ENCODE measurements around the gene FUCA1.

Gene FUCA1

DNA sequence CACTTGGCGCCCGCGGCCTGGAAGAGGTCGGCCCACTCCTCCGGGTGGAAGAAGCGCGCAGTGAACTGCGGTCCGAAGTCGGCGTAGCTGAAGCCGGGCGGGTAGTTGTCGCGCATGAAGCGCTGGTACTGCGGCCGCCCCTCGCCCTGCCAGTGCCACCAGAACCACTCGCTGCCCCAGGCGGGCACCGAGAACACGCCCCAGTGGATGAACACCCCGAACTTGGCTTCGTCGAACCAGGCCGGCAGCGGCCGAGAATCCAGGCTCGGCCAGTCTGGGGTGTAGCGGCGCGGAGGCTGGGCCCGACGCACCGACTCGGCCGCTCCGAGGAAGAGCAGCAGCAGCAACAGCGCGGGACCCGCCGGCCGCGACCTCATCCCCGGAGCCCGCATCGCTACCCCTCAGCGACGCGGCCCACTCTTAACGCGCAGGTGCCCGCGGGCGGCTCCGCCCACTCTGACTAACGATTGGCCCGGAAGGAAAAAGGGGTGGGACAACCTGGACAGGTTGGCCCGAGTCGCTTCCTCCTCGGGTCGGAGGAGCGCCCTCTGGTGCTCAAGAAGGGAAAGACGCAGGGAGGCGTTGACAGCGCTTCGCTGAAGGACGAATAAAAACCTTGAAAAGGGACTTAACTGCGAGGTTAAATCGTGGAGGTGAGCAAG lies at the start of gene FUCA1:
Gene FUCA1 (minus strand): TSS at position 396 of the 662 bp plus-strand sequence. CDS start 4 bp downstream, at position 392.
- TF ChIP-seq, protein P1, sequence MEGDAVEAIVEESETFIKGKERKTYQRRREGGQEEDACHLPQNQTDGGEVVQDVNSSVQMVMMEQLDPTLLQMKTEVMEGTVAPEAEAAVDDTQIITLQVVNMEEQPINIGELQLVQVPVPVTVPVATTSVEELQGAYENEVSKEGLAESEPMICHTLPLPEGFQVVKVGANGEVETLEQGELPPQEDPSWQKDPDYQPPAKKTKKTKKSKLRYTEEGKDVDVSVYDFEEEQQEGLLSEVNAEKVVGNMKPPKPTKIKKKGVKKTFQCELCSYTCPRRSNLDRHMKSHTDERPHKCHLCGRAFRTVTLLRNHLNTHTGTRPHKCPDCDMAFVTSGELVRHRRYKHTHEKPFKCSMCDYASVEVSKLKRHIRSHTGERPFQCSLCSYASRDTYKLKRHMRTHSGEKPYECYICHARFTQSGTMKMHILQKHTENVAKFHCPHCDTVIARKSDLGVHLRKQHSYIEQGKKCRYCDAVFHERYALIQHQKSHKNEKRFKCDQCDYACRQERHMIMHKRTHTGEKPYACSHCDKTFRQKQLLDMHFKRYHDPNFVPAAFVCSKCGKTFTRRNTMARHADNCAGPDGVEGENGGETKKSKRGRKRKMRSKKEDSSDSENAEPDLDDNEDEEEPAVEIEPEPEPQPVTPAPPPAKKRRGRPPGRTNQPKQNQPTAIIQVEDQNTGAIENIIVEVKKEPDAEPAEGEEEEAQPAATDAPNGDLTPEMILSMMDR (IDR thresholded peaks at IDR 0.05; ENCODE audit: control insufficient read depth, insufficient read depth, low read depth, low read length, missing control alignments) = peak; percentile 91
- DNase-seq (ENCODE audit: low read depth) = peak; percentile 37
- H3K4me3 ChIP-seq (ENCODE audit: control insufficient read depth, low read depth, low read length) = peak within 1 kb of the TSS; percentile 74

DNA sequence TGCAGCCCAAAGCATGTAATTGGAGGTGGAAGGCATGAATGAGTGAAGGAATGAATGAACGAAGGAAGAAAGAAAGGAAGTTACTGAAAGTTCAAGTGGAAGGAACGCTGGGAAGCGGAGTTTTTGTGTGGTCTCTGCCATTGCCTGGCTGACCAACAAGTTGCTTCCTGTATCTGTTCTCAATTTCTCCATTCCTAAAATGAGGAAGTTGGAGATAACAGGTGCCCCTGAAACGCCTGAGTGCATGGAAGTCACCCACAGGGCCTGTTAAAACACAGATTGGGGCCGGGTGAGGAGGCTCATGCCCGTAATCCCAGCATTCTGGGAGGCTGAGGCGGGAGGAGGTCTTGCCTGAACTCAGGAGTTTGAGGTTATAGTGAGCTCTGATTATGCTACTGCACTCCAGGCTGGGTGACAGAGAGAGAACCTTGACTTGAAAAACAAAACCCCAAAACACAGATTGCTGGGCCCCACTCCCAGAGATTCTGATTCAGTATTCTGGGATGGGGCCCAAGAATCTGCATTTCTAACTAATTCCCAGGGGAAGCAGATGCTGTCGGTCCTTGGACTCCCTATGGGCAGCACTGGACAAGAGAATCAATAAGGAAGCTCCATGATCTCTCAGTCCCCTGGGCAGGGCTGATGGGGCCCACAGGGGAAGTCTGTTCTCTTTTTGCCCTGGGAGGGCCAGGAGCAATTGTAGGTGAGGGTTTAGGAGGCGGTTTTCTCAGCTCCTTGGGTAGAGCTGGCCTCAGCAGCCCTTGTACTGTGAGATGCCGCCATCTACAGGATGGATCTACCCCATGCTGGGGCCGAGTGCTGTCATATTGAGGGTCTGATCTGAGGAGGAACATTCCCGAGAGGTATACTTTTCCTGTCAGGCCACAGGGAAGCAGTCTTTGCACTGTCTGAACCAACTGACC lies 48.4 kb upstream of the FUCA1 start:
- DNase-seq (ENCODE audit: low read depth) = no peak
- TF ChIP-seq, protein P1 (IDR thresholded peaks at IDR 0.05; ENCODE audit: control insufficient read depth, insufficient read depth, low read depth, low read length, missing control alignments) = peak; percentile 73
- no peak overlapping the region for H3K4me3 ChIP-seq (ENCODE audit: control insufficient read depth, low read depth, low read length)

GRCh38 chr1:23915466-23915865 lies 47.4 kb upstream of the FUCA1 start:
- no peak for DNase-seq (ENCODE audit: low read depth)
- TF ChIP-seq, protein P1 (IDR thresholded peaks at IDR 0.05; ENCODE audit: control insufficient read depth, insufficient read depth, low read depth, low read length, missing control alignments) = no peak
- no peak overlapping the region for H3K4me3 ChIP-seq (ENCODE audit: control insufficient read depth, low read depth, low read length)

DNA sequence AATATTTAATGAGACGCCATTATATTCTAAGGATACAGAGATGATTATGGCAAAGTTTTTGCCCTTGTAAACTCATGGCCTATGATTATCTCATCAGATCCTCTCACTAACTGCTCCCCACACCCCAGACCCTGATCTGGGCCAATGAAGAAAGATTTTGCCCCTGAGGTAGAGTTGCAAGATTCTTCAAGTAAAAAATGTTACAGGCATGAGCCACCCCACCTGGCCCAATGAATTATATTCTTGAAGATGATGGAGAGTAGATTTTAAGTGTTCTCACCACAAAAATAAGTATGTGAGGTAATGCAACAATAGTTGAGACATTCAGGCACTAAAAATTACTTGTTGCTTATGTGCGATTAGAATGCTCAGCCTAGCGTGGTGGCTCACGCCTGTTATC lies 46.8 kb upstream of the FUCA1 start:
- TF ChIP-seq, protein P1 (IDR thresholded peaks at IDR 0.05; ENCODE audit: control insufficient read depth, insufficient read depth, low read depth, low read length, missing control alignments) = no peak
- no peak for DNase-seq (ENCODE audit: low read depth)
- H3K4me3 ChIP-seq (ENCODE audit: control insufficient read depth, low read depth, low read length) = no peak overlapping the region

DNA sequence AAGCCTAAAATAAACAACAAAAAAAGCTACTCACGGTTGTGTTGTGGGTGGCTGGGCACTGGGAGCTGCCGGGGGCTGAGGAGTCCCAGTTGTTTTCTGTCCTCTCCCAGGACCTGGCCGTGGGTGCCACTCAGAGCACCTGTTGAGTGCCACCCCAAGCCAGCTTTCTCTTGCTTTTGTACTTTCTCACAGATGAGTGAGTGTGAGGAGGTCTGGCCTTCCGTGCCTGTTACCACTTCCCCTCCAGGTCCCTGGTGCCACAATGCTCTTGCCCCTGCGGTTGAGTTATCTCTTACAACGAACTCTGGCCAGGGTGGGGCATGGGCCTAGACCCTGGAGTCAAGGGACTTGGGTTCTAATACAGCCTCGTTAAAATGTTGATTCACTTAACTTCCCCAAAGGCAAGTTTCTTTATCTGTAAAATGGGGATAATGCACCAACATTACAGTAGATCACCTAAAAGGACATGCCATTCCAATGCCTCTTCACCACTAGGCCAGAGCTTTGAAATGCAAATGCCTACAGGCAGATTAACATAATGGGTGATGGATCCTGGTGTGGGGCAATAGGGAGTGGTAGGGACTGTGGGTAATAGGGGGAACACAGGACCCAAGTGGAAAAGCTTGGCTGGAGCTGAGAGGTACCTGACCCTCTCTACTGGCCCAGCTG lies 45.3 kb upstream of the FUCA1 start, which contains the start of gene CNR2:
Gene CNR2 (minus strand): TSS at position 151 of the 669 bp plus-strand sequence. CDS start 37,745 bp downstream, outside the sequence.
- TF ChIP-seq, protein P1 (IDR thresholded peaks at IDR 0.05; ENCODE audit: control insufficient read depth, insufficient read depth, low read depth, low read length, missing control alignments) = no peak
- no peak for DNase-seq (ENCODE audit: low read depth)
- H3K4me3 ChIP-seq (ENCODE audit: control insufficient read depth, low read depth, low read length) = no peak within 1 kb of the TSS

DNA sequence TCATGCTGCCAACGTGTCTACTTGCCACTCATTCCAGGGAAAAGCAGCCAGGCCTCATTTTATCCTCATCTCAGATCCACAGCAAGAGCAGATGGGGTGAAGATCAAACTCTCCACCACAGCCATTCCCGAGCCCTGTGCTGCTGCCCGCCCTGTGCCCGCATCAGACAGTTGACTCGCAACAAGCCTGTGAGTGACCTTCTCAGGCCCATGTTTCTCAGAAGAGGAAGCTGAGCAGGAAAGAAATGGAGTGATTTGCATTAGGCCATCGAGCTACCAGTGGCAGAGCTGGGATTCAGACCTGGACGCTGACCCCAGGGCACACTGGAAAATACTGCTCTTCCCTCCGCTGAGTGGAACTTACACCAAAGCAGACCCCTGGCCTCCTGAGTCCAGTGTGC lies 43.8 kb upstream of the FUCA1 start:
- no peak for DNase-seq (ENCODE audit: low read depth)
- TF ChIP-seq, protein P1 (IDR thresholded peaks at IDR 0.05; ENCODE audit: control insufficient read depth, insufficient read depth, low read depth, low read length, missing control alignments) = no peak
- no peak overlapping the region for H3K4me3 ChIP-seq (ENCODE audit: control insufficient read depth, low read depth, low read length)
